ENCODE measurements around the gene RTN4R.

Gene RTN4R

GRCh38 chr22:20228939-20229272 lies 39.2 kb downstream of the RTN4R start:
- TF ChIP-seq CTCF (IDR thresholded peaks at IDR 0.05; ENCODE audit: low read depth, low read length), result no peak
- no peak for DNase-seq (ENCODE audit: extremely low read depth, low read depth)

DNA sequence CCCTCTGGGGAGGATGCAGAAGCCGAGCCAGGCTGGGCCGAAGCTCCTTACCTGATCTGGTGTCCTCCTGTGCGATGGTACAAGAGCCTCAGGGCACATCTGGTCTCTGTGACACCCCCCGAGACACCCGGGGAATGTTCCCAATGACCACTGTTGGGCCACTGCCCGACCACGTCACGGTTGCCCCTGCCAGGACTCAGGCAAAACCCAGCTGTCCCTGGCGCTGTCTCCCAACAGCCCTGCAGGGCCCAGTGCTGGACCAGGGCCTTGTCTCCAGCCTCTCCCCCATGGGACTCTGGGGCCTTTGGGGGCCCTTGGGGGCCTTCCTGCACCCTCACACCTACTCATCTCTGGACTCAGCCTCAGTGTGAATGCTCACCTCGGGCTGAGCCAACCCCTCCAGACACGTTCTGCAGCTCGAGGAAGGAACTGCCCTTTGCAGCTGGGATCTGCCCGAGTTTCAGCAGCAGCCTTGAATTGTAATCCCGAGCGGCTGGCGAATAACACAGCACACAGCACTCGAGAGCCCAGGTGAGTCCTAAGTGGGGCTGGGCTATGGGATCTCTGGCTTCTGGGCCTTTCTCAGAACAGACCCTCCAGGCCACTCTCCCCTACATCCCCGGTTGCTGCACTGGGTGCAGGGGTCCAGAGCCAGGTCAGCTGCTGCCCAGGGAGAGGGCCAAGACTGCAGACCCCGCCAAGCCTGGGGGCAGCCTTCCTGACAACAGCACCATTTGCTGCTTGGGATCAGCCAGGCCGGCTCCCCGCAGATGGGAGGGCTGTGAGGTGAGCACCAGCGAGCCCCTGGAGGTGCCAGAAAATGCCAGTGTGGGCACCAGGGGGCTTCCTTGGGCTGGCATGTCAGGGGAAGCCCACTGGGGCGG lies 39.8 kb downstream of the RTN4R start:
- no peak for TF ChIP-seq CTCF (IDR thresholded peaks at IDR 0.05; ENCODE audit: low read depth, low read length)
- no peak for DNase-seq (ENCODE audit: extremely low read depth, low read depth)

- no peak for TF ChIP-seq CTCF (IDR thresholded peaks at IDR 0.05; ENCODE audit: low read depth, low read length)
Observed at GRCh38 chr22:20227363-20227762, 40.8 kb downstream of the RTN4R start.

GRCh38 chr22:20226760-20227350 lies 41.3 kb downstream of the RTN4R start:
- no peak for TF ChIP-seq CTCF (IDR thresholded peaks at IDR 0.05; ENCODE audit: low read depth, low read length)
- no peak for DNase-seq (ENCODE audit: extremely low read depth, low read depth)

More at GRCh38 chr22:20227363-20227762, 40.8 kb downstream of the RTN4R start:
- no peak for DNase-seq (ENCODE audit: extremely low read depth, low read depth)

- no peak for TF ChIP-seq CTCF (IDR thresholded peaks at IDR 0.05; ENCODE audit: low read depth, low read length)
- DNase-seq (ENCODE audit: extremely low read depth, low read depth), result no peak
Observed at GRCh38 chr22:20226077-20226716, 41.9 kb downstream of the RTN4R start.

DNA sequence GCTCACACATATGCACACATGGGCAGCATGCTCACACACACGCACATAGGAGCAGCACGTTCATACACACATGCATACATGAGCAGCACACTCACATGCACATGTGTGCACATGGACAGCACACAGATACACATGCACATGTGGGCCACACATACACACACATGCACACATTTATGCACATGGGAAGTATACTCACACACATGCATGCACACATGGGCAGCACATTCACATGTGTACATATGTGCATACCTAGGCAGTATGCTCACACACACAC lies 42.5 kb downstream of the RTN4R start:
- no peak for TF ChIP-seq CTCF (IDR thresholded peaks at IDR 0.05; ENCODE audit: low read depth, low read length)
- DNase-seq (ENCODE audit: extremely low read depth, low read depth), result no peak

All from AG09319 (cell line).